H1 (cell line): ENCODE results near the gene SV2C. TPM values are rescaled to one million over a fixed set of nuclear protein-coding genes. Genes with fewer than 3 reads are reported as not detected.
"Not testable (repeated sequence)": the region's sequence is repeated elsewhere in the genome, so short reads cannot be mapped to it uniquely, and the experiment has no call there.

Source experiments
- CTCF ChIA-PET: fragments of 300-600 bp; sonication (Branson Sonifier 250); formaldehyde crosslinking; loops from one replicate; lab custom pipeline; 2021; ENCODE audit not compliant: partially characterized antibody; lab: Charles Lee
- POLR2A ChIA-PET: fragments of 300-600 bp; sonication (Branson Sonifier 250); formaldehyde crosslinking; loops from one replicate; lab custom pipeline; 2021; ENCODE audit warnings: inconsistent platforms; ENCODE audit not compliant: partially characterized antibody; lab: Charles Lee
- DNase-seq, 2 experiments: peaks; one replicate each; pipeline versions ENCODE4 v3.0.0 to v3.0.0-alpha.2; 2010 to 2022; ENCODE audit warnings: low spot score in 2 of 2, low read depth in 1 of 2, mixed read lengths in 1 of 2
- FAIRE-seq: peaks from 2 replicates; lab custom pipeline; 2011; peaks lifted over from hg19 to GRCh38; lab: Jason Lieb, UNC
- H2AFZ ChIP-seq: 2 replicates; pipeline ENCODE4 v1.8.1; 2012; ENCODE audit warnings: low read length, inconsistent platforms
- H2AK5ac ChIP-seq: 2 replicates; pipeline ENCODE4 v1.6.1; 2013; ENCODE audit warnings: low read depth, low read length
- H2BK120ac ChIP-seq: replicated peaks from 2 replicates; pipeline ENCODE3; 2013; ENCODE audit warnings: low read depth, low read length, inconsistent platforms
- H2BK12ac ChIP-seq: 2 replicates; pipeline ENCODE4 v1.6.1; 2013; ENCODE audit warnings: low read depth, low read length
- H2BK15ac ChIP-seq: 2 replicates; pipeline ENCODE4 v1.6.1; 2013; ENCODE audit warnings: low read length
- H2BK20ac ChIP-seq: 2 replicates; pipeline ENCODE4 v1.6.1; 2013; ENCODE audit warnings: low read length
- H2BK5ac ChIP-seq: 2 replicates; pipeline ENCODE4 v1.6.1; 2013; ENCODE audit warnings: low read depth, low read length
- H3K14ac ChIP-seq: 2 replicates; pipeline ENCODE4 v1.6.1; 2013; ENCODE audit warnings: inconsistent platforms; ENCODE audit not compliant: insufficient read length
- H3K18ac ChIP-seq: 2 replicates; pipeline ENCODE4 v1.6.1; 2013; ENCODE audit warnings: low read length; ENCODE audit errors: extremely low read depth
- H3K23ac ChIP-seq: 2 replicates; pipeline ENCODE4 v1.6.1; 2013; ENCODE audit warnings: inconsistent platforms; ENCODE audit not compliant: insufficient read length
- H3K23me2 ChIP-seq: 2 replicates; pipeline ENCODE4 v1.6.1; 2013; ENCODE audit warnings: low read depth, low read length
- H3K27ac ChIP-seq: 2 replicates; pipeline ENCODE4 v1.6.1; 2011; ENCODE audit warnings: low read depth, low read length, inconsistent platforms
- H3K27me3 ChIP-seq, 4 experiments: replicated peaks in 1 of 4; 1 replicate in 1 of 4; 2 replicates in 3 of 4; pipeline versions ENCODE4 v1.6.1 to v1.8.1; 2011 to 2013; ENCODE audit warnings: low read length in 3 of 4, mild to moderate bottlenecking in 3 of 4, inconsistent platforms in 2 of 4, mixed read lengths in 2 of 4, moderate library complexity in 1 of 4; ENCODE audit not compliant: control insufficient read depth in 3 of 4, insufficient read depth in 3 of 4; ENCODE audit errors: extremely low read depth in 1 of 4
- H3K36me3 ChIP-seq, 4 experiments: 2 replicates each; pipeline versions ENCODE4 v1.6.1 to v1.8.1; 2011 to 2013; ENCODE audit warnings: mild to moderate bottlenecking in 4 of 4, low read length in 3 of 4, moderate library complexity in 2 of 4, control low read depth in 1 of 4, inconsistent platforms in 1 of 4; ENCODE audit not compliant: insufficient read depth in 4 of 4, control insufficient read depth in 2 of 4
- H3K4ac ChIP-seq: replicated peaks from 2 replicates; pipeline ENCODE3; 2013; ENCODE audit warnings: low read length, low read depth, mixed read lengths, inconsistent platforms; ENCODE audit not compliant: insufficient read length
- H3K4me1 ChIP-seq, 4 experiments: replicated peaks in 1 of 4; 1 replicate in 1 of 4; 2 replicates in 3 of 4; pipeline versions ENCODE4 v1.6.1 to v1.8.1; 2011 to 2013; ENCODE audit warnings: low read length in 3 of 4, inconsistent platforms in 2 of 4, mixed read lengths in 1 of 4; ENCODE audit not compliant: insufficient read depth in 4 of 4, control insufficient read depth in 3 of 4
- H3K4me2 ChIP-seq, 2 experiments: 2 replicates each; pipeline versions ENCODE4 v1.6.1 to v1.8.1; 2011 to 2013; ENCODE audit warnings: low read depth in 2 of 2, low read length in 2 of 2, control low read depth in 1 of 2, inconsistent platforms in 1 of 2, mild to moderate bottlenecking in 1 of 2; ENCODE audit not compliant: insufficient read depth in 1 of 2
- H3K4me3 ChIP-seq, 4 experiments: fragments of 200-600, 300-600 bp in 1 of 4; sonication (generic), shearing (Covaris generic), sonication (Bioruptor Twin) in 1 of 4; 2 replicates each; pipeline versions ENCODE4 v1.5.1 to v1.8.1; 2011 to 2016; ENCODE audit warnings: low read length in 4 of 4, low read depth in 3 of 4, control low read depth in 2 of 4, inconsistent platforms in 2 of 4, mild to moderate bottlenecking in 2 of 4, mixed read lengths in 1 of 4, moderate library complexity in 1 of 4; ENCODE audit not compliant: insufficient read depth in 2 of 4; ENCODE audit errors: extremely low read depth in 1 of 4
- H3K56ac ChIP-seq: replicated peaks from 2 replicates; pipeline ENCODE3; 2013; ENCODE audit warnings: low read depth, mild to moderate bottlenecking, mixed read lengths, low read length, inconsistent platforms; ENCODE audit not compliant: insufficient read length
- H3K79me1 ChIP-seq: 2 replicates; pipeline ENCODE4 v1.6.1; 2013; ENCODE audit warnings: low read depth, low read length, control low read depth
- H3K79me2 ChIP-seq, 2 experiments: 2 replicates each; pipeline versions ENCODE4 v1.6.1 to v1.8.1; 2012 to 2013; ENCODE audit warnings: low read length in 2 of 2, mild to moderate bottlenecking in 2 of 2, inconsistent platforms in 1 of 2; ENCODE audit not compliant: insufficient read depth in 2 of 2, control insufficient read depth in 1 of 2
- H3K9ac ChIP-seq, 4 experiments: replicated peaks in 1 of 4; 1 replicate in 1 of 4; 2 replicates in 3 of 4; pipeline versions ENCODE4 v1.6.1 to v1.8.1; 2011 to 2013; ENCODE audit warnings: low read depth in 3 of 4, low read length in 3 of 4, control low read depth in 2 of 4, mild to moderate bottlenecking in 2 of 4, moderate library complexity in 2 of 4, inconsistent platforms in 1 of 4; ENCODE audit errors: extremely low read depth in 1 of 4
- H3K9me3 ChIP-seq, 2 experiments: 2 replicates each; pipeline versions ENCODE4 v1.6.1 to v1.8.1; 2012 to 2013; ENCODE audit warnings: mild to moderate bottlenecking in 2 of 2, moderate library complexity in 2 of 2, control low read depth in 1 of 2, inconsistent platforms in 1 of 2, low read depth in 1 of 2, low read length in 1 of 2, mixed read lengths in 1 of 2; ENCODE audit not compliant: insufficient read depth in 2 of 2
- H4K20me1 ChIP-seq, 2 experiments: replicated peaks in 1 of 2; 2 replicates each; pipeline versions ENCODE3 to v1.8.1; 2011 to 2013; ENCODE audit warnings: inconsistent platforms in 2 of 2, low read length in 2 of 2, mild to moderate bottlenecking in 1 of 2; ENCODE audit not compliant: insufficient read depth in 2 of 2, control insufficient read depth in 1 of 2
- H4K5ac ChIP-seq: 2 replicates; pipeline ENCODE4 v1.6.1; 2013; ENCODE audit warnings: low read length, low read depth, mixed read lengths, inconsistent platforms; ENCODE audit not compliant: insufficient read length
- H4K8ac ChIP-seq: 2 replicates; pipeline ENCODE4 v1.8.0; 2013; ENCODE audit warnings: mild to moderate bottlenecking, moderate library complexity, low read length, inconsistent platforms; ENCODE audit not compliant: insufficient read depth; ENCODE audit errors: extremely low read depth
- H4K91ac ChIP-seq: replicated peaks from 2 replicates; pipeline ENCODE3; 2013; ENCODE audit warnings: low read length, mixed read lengths, inconsistent platforms; ENCODE audit not compliant: insufficient read length
- POLR2AphosphoS5 ChIP-seq: IDR thresholded peaks from 2 replicates; pipeline ENCODE4 v1.6.1; 2011; ENCODE audit warnings: low read depth, low read length
- TAF7 ChIP-seq: optimal IDR thresholded peaks from 2 replicates; pipeline ENCODE3; 2011; ENCODE audit warnings: low read depth, mild to moderate bottlenecking, inconsistent platforms, low read length, moderate library complexity, borderline replicate concordance
- TCF12 ChIP-seq: IDR thresholded peaks from 2 replicates; pipeline ENCODE4 v1.6.1; 2011; ENCODE audit warnings: low read depth, mild to moderate bottlenecking, low read length
- WGBS, 2 experiments: shearing (Covaris generic) in 1 of 2; methylation state at CpG; one replicate each; pipeline versions ENCODE4 v1.1.6 to v1.1.7; 2013 to 2015; ENCODE audit warnings: low lambda C conversion rate in 2 of 2, mixed read lengths in 2 of 2, inconsistent platforms in 1 of 2, low coverage in 1 of 2, missing lambda C conversion rate in 1 of 2; ENCODE audit not compliant: insufficient replicate concordance in 2 of 2, insufficient coverage in 1 of 2, insufficient read length in 1 of 2; ENCODE audit errors: extremely low coverage in 1 of 2, missing lambda C conversion rate in 1 of 2; 5-methylcytosine and 5-hydroxymethylcytosine counted together
- polyA plus RNA-seq, 7 experiments: library from polyadenylated mRNA; depleted of rRNA in 3 of 7; stranded (reverse) in 5 of 7; unstranded in 2 of 7; fragments of >200 nt in 5 of 7; fragments of 200-250 nt in 2 of 7; gene quantifications; 1 replicate in 5 of 7; 2 replicates in 1 of 7; 4 replicates in 1 of 7; pipeline versions ENCODE4 v1.2.1 to v1.2.3, GENCODE V29; 2011 to 2013; ENCODE audit warnings: missing spikeins in 2 of 7, mixed read lengths in 2 of 7
- total RNA-seq: library from RNA; stranded (reverse); fragmentation: NEBNext Ultra II Directional; extraction: Animal tissue kit (Norgen Biotek cat#: 25700); gene quantifications from 2 replicates; pipeline ENCODE4 v1.2.1, GENCODE V29; 2021

Gene SV2C
- total and polyA plus RNA-seq, 2 of the 8 experiments (the other 6 are each of a cell fraction or from before 2014, with no cell fraction given): 0.08 to 0.24 TPM

- no peak for TF ChIP-seq POLR2AphosphoS5
- no peak for TF ChIP-seq TCF12
- no peak for TF ChIP-seq TAF7
Measured at GRCh38 chr5:76368941-76369340, 285.8 kb downstream of the SV2C start (continued).

- H4K8ac ChIP-seq, H3K4ac ChIP-seq, H3K14ac ChIP-seq, H3K79me2 ChIP-seq, H2BK5ac ChIP-seq, DNase-seq, POLR2A ChIA-PET, H4K5ac ChIP-seq, H3K27ac ChIP-seq, H3K27me3 ChIP-seq, H3K9me3 ChIP-seq, H3K4me2 ChIP-seq, H3K23ac ChIP-seq, H3K4me3 ChIP-seq, H2BK20ac ChIP-seq, H3K56ac ChIP-seq, H2AK5ac ChIP-seq, H2BK120ac ChIP-seq, H2BK12ac ChIP-seq, H4K20me1 ChIP-seq, CTCF ChIA-PET, H3K9ac ChIP-seq, H4K91ac ChIP-seq, H3K36me3 ChIP-seq, H3K18ac ChIP-seq, H3K79me1 ChIP-seq, H2AFZ ChIP-seq, H3K23me2 ChIP-seq, H2BK15ac ChIP-seq, FAIRE-seq, H3K4me1 ChIP-seq: not testable (repeated sequence)
- WGBS, 2 experiments: 87% methylated on average over 3 of the region's 8 CpGs; no CpG with 5 or more reads in 1 of the 2 experiments
Measured at GRCh38 chr5:76369668-76370067, 286.5 kb downstream of the SV2C start.
